Fibroblast of gingiva (primary cell): ENCODE measurements around the gene GOLGA8B.
"Not testable (repeated sequence)": the region's sequence is repeated elsewhere in the genome, so short reads cannot be mapped to it uniquely, and the experiment has no call there.

Experiments
- DNase-seq: peaks from one replicate; pipeline ENCODE4 v3.0.0-alpha.2; 2011; ENCODE audit warnings: low read depth

The GOLGA8B gene

GRCh38 chr15:34598799-34599585 lies 15.5 kb upstream of the GOLGA8B start:
- no peak for DNase-seq

DNA sequence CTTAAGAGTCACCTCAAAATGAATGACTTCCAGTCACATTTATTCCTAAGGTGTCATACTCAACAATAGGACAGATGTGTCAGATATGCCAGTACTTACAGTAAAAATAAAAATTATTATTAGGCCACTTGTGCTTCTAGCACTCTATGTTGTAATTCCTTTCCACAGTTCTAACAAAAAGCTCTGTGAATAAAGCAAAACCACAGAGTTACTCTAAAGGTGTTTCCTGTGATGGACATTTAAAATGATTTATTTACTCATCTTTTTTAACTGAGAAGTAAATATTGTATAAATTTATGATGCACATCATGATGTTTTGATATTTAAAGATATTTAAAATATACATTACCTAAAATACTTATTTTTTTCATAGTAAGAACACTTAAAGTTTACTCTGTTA lies 13.9 kb upstream of the GOLGA8B start:
- no peak for DNase-seq

DNA sequence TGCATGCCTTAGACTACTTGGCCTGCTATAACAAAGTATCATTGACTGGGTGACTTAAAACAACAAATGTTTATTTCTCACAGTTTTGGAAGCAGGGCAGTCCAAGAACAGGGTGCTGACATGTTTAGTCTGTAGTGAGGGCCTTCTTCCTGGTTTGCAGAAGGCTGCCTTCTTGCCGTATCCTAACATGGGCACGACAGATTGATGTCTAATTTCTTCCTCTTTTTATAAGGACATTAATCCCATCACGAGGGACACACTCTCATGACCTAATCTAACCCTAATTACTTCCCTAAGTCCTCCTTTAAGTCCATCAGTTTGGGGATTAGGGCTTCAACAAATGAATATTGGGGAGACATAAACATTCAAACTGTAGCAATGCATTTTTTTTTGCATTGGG lies 10.9 kb upstream of the GOLGA8B start:
- DNase-seq = no peak

DNA sequence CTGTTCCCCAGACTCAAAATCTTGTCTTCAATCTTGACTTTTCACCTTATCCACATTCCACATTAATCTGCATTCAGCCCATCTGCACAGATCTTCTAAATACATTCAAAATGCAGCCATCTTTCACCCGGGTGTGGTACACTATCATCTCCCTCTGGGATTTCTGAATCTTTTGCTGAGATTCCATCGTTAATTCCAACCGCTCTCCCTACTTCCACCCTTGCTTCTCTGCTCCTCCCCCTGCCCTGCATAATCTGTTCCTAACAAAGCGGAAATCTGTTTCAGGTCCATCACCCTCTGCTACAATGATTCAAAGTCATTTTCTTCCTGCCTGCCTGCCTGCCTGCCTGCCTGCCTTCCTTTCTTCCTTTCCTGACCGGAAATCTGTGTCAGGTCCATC lies 7.9 kb upstream of the GOLGA8B start:
- DNase-seq = no peak

DNA sequence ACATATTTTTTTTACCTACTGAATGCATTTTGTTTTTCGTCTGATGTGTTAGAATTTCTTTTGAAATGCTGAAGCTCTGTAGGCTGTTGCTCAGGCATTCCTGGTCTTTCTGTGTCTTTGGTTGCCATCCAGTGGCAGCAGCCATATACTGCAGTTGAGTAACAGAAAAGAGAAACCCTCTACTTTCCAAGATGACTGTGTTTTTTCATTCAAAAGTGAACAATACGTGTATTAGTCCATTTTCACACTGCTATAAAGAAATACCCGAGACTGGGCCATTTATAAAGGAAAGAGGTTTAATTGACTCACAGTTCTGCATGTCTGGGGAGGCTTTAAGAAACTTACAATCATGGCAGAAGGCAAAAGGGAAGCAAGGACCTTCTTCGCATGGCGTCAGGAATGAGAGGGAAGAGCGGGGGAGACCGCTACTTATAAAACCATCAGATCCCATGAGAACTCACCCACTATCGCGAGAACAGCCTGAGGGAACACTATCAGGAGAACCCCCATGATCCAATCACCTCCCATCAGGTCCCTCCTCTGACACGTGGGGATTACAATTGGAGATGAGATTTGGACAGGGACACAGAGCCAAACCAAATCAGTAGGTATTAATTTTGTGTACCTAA lies 4.7 kb upstream of the GOLGA8B start:
- peak; percentile 80 for DNase-seq

- DNase-seq = not testable (repeated sequence)
Observed at GRCh38 chr15:34585966-34586365, 2.5 kb upstream of the GOLGA8B start.

DNA sequence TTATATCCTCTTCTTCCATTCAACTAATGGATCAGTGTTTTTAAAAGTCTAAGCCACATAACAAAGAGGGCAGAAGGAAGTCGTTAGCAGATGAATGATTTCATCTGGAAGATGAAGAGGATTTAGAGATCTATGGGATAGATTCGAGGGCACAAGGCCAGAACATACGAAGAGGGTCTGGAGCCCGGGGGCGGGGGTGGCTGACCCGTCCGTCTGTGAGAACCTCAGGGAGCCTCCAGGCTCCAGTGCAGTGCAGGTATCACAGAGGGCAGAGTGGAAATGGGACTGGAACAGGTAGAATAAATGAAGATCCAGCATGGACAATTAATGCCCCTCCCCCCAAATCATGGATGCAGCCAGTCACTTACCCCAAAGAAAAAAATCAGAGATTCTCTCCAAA lies 1.5 kb upstream of the GOLGA8B start:
- DNase-seq = no peak

DNA sequence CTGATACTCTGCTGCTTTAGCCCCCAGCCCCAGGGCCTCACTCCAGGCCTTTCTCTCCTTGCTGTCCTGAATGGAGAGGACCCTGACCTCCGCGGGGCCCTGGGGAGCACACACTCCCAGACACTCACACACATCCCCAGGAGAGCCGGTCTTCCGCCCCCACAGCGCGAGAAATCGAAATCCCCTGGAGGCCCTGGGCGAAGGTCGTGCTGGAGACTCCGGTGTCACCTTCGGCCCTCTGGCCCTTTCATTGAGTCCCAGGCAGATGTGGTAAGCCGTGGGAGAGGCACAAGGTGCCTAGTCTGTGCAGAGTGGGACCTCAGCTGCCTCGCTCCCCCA lies 848 bp upstream of the GOLGA8B start:
- no peak for DNase-seq

DNA sequence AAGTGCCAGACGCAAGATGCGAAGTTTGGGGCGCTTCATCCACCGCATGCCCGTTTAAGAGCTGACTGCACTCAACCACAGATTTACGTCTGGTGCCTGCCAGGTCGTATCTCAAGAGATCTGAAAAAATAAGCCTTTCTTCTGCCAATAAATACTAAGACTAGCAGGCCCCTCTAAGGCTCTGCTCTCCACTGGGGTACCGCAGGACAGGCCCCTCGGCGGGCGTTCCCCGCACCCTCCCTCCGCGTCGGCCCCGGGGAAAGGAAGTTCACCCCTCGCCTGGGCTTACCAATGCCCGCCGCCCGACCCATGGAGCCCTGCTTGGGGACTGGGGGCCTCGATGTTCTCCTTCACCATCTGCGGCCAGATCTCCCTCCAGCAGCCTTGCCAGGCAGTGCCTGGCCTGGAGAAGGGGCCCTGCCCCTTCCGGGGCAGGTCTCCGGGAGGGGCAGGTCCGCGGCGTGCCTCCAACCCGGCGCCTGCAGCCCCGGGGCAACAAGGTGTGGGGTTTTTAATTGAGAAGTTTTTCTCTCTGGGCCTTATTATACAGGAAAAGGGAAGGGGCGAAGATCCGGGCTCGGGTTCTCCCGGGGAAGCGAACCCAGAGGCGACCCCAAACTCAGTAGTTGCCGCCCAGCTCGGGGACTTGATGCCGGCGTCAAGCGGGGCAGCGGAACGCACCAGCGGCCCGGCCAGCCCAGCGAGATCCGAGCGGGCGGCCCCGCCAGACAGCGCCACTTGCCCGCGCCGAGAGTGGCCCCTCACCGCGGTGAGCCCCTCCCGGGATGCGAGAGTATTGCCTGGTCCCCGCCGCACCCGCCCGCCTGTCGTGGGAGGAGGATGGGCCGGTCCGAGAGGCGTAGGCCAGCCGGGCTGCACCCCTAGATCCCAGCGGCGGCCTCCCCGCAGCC lies 735 bp downstream of the GOLGA8B start:
- DNase-seq = peak; percentile 14

DNA sequence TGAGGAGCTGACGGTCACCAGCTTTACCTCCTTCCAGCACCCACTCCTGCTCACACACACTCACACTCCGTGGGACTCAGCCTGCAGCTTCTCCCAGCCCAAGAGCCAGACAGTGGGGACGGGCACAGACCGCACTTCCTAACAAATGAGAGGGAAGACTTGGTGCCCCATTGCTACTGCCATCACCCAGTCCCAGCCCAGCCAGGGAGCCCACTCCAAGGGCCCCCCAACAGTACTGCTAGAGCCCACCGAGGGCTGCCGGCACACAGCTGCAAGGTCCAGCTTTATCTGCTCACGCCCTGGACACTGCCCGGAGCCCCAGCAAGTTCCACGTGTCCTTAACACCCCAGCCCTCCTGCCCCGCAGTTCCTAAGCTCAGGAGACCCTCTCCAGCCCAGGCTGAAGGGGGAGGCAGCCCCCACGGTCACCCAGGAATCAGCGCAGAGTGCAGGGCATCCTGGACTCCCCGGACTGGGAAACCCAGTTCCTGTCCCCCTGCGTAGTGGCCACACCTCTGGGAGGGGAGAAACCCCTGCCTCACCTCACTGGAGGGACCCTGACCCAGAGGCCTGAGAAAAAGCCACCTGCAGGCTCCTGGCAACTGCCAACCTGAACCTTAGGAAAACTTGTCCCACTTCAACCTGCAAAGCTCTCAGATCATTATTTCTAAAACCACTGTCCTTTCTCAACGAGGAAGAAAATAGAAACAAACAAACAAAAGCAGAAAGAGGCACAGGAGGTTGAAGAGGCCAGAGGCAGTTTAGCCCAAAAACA lies 1.6 kb downstream of the GOLGA8B start:
- DNase-seq = not testable (repeated sequence)

DNA sequence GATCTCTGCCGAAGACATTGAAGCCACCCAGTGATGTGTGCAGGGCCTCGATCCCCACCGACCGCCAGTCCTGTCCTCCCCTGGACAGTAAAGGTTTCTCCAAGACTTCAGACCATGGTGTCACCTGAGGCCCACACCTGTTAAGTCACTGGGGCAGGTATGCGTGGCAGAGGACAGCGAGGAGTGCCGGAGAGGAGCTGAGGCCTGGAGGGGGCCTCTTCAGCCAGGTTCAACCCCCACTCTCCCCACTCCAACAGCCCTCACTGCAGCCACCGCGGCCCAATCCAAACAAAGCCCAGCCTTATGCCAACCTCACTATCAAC lies 2.4 kb downstream of the GOLGA8B start:
- no peak for DNase-seq

GRCh38 chr15:34580251-34581042 lies 3.0 kb downstream of the GOLGA8B start:
- DNase-seq = not testable (repeated sequence)

GRCh38 chr15:34578283-34578674 lies 5.2 kb downstream of the GOLGA8B start:
- no peak for DNase-seq

- not testable (repeated sequence) for DNase-seq
Observed at GRCh38 chr15:34577658-34578282, 5.7 kb downstream of the GOLGA8B start.

GRCh38 chr15:34575035-34575434 lies 8.4 kb downstream of the GOLGA8B start:
- not testable (repeated sequence) for DNase-seq

DNA sequence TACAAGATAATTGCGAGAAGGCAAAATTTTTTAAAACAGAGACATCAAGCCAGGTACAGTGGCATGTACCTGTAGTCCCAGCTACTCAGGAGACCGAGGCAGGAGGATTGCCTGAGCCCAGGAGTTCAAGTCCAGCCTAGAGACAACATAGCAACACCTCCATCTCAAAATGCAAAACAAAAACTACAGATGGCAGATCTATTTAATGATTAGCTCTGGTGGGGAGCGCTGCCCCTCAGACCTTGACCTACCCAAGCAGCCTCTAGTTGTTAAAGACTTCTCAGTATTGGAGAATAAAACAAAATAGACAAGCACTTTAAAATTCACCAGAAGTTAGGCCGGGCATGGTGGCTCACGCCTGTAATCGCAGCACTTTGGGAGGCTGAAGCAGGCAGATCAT lies 10.5 kb downstream of the GOLGA8B start:
- not testable (repeated sequence) for DNase-seq

DNA sequence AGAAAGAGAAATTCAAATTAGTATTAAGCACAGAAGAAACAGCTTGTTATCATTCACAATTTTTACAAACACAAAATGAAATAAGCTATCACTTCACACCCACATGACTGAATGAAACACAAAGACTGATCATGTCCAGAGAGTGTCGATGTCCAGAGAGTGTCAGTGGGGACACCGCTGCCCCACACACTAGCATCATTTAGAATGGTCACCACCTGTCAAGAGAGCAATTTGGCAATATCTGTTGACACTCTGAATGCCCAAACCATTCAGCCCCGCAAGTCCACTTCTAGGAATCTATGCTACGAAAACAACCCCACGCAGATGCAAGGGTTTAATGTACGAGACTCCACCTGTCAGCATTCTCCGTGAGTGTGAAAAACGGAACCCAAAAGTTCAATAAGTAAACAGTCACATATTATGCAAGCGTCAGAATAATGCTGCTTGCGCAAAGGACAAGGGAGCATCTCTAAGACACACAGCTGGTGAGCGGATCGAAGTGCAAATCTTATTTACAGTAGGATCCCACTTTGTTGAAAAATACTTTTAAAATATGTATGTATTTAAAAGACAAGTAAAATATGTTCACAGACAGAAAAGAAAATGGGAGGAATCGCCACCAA lies 11.3 kb downstream of the GOLGA8B start:
- DNase-seq = not testable (repeated sequence)

- not testable (repeated sequence) for DNase-seq
Observed at GRCh38 chr15:34569670-34570396, 13.6 kb downstream of the GOLGA8B start.

DNA sequence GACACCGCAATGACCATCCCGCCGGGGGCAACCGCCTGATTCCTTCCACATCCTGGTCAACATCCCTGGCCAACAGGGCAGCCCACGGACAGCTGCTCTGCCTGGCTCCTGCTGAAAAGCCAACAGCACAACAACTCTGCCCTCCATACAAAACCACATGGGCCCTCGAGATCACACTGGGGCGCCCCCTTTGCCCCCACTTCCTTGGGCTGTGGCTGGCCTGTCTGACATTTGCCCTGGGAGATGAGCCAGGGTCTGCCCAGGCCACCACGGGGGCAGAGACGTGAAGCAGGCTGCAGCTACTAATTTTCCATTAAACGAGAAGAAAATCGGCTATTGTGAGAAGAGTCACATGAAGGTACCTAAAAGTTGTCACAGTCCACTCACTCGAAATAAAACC lies 16.3 kb downstream of the GOLGA8B start:
- not testable (repeated sequence) for DNase-seq

GRCh38 chr15:34564711-34565110 lies 18.7 kb downstream of the GOLGA8B start:
- not testable (repeated sequence) for DNase-seq
